ENCODE results near the gene TFAP2D.
A peak's percentile ranks its signal among the peaks of the same experiment; 100 is the strongest.

DNA sequence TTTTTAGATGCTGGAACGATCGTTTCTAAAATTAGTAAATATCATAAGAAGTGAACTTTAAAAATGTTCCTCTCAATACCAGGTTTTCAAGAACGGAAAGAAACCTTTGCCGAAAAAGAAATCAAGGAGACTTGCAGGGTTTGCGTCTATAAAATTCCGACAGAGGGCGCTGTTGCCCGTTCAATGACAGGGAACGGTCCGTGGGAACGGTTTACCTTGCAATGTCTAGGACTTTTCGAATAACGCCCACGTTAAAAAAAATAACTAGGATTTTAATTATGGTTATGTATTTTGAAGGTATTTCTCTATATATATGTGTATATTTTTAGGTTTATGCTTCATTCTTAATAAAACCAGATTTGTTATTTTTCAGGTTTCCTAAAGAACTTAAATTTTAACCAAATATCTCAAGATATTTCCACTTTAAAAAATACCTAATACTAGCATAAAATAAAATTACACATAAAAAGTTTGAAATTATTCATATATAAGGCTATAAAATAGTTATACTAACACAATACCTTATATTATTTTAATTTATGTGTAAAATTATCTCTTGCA lies 102.9 kb downstream of the TFAP2D start:
- TF ChIP-seq POLR2A (IDR thresholded peaks at IDR 0.05): no peak
- TF ChIP-seq, protein P1, sequence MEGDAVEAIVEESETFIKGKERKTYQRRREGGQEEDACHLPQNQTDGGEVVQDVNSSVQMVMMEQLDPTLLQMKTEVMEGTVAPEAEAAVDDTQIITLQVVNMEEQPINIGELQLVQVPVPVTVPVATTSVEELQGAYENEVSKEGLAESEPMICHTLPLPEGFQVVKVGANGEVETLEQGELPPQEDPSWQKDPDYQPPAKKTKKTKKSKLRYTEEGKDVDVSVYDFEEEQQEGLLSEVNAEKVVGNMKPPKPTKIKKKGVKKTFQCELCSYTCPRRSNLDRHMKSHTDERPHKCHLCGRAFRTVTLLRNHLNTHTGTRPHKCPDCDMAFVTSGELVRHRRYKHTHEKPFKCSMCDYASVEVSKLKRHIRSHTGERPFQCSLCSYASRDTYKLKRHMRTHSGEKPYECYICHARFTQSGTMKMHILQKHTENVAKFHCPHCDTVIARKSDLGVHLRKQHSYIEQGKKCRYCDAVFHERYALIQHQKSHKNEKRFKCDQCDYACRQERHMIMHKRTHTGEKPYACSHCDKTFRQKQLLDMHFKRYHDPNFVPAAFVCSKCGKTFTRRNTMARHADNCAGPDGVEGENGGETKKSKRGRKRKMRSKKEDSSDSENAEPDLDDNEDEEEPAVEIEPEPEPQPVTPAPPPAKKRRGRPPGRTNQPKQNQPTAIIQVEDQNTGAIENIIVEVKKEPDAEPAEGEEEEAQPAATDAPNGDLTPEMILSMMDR (IDR thresholded peaks at IDR 0.05): peak in 1 of 3 donors; percentile 35

All from lower leg skin (tissue), 3 donors.